ENCODE measurements around the gene MGST3.
"Not testable (repeated sequence)": the region's sequence is repeated elsewhere in the genome, so short reads cannot be mapped to it uniquely, and the experiment has no call there.

The MGST3 gene

GRCh38 chr1:165629848-165630628 is 996 bp upstream of the MGST3 start:
- DNase-seq, result no peak

- DNase-seq, result peak; percentile 78
Measured at GRCh38 chr1:165631342-165632151, 513 bp downstream of the MGST3 start.

DNA sequence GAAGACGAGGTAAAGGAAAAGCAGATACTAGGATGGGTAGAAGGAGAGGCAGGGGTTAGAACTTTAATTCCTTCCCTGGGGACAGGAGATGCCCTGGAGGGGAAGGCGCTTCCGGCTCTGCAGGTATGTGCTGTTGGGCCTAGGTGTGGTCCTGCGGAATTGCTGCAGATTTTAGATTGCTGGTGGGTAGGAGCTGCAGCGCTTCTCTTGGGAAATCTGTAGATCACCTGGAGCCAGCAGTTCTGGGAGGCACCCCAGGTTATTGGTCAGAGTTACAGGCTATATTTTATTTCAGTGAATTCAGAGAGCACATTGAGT is 1.1 kb downstream of the MGST3 start:
- no peak for DNase-seq

DNA sequence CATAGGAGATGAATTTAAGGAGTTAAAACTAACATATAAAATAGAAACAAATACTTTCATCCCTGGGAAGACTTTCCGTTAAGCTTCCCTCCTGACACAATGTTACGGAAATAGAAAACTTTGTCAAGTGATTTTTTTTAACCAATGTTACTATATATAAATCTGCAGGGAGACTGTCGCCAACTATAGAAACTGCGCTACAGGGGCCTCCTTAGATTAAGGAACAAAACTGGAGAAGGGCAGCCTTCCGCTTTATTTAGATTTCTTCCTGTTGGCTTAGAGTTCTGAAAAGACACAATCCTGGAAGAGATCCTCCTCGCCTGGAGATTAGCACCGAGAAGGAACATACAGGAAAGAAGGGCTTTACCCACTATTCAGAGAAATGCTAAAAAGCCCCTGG is 1.5 kb downstream of the MGST3 start:
- peak; percentile 71 for DNase-seq

DNA sequence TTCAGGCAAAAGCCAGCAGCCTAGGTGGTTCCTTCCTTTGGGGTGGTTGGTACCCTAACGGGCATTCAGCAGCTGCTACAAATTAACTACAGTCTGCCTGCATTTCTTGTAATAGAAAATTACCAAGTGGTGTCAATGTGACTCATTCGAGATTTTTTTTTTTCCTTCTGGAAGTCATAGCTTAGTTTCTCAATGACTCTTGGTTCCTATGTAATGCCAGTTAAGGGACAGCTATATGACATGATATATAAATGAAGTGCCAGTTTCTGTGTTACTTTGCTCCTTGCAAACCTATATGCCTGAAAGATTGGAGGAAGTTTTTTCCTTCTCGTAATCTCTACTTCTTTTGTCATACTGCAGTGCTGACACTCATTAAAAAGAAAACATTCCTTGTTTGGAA is 2.6 kb downstream of the MGST3 start:
- DNase-seq, result peak; percentile 65

- DNase-seq, result no peak
Measured at GRCh38 chr1:165634154-165634921, 3.3 kb downstream of the MGST3 start.

GRCh38 chr1:165635329-165635728 is 4.3 kb downstream of the MGST3 start:
- DNase-seq, result no peak

- no peak for DNase-seq
Measured at GRCh38 chr1:165635823-165636222, 4.8 kb downstream of the MGST3 start.

GRCh38 chr1:165637427-165637826 is 6.4 kb downstream of the MGST3 start:
- no peak for DNase-seq

- not testable (repeated sequence) for DNase-seq
Measured at GRCh38 chr1:165638211-165638610, 7.2 kb downstream of the MGST3 start.

GRCh38 chr1:165639821-165640623 is 9.0 kb downstream of the MGST3 start:
- no peak for DNase-seq

GRCh38 chr1:165641231-165641987 is 10.4 kb downstream of the MGST3 start:
- DNase-seq, result no peak

DNA sequence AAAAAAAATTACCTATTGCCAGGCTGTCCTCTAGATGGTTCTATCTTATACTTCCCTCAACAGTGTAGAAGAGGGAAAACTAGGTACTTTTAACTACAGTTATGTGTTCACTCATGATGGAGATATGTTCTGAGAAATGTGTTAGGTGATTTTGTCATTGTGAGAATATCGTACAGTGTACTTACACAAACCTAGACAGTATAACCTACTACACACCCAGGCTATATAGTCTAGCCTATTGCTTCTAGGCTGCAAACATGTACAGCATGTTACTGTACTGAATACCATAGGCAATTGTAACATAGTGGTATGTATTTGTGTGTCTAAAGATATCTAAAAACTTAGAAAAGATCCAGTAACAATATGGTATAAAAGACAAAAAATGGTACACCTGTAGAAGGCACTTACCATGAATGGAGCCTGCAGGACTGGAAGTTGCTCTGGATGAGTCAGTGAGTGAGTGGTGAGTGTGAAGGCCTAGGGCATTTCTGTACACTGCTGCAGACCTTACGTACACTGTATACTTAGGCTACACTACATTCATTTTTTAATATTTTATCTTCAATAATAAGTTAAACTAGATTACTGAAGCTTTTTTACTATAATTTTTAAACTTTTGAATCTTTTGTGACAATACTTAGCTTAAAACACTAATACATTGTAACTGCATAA is 13.2 kb downstream of the MGST3 start:
- no peak for DNase-seq

GRCh38 chr1:165645654-165646366 is 14.8 kb downstream of the MGST3 start:
- DNase-seq, result no peak

DNA sequence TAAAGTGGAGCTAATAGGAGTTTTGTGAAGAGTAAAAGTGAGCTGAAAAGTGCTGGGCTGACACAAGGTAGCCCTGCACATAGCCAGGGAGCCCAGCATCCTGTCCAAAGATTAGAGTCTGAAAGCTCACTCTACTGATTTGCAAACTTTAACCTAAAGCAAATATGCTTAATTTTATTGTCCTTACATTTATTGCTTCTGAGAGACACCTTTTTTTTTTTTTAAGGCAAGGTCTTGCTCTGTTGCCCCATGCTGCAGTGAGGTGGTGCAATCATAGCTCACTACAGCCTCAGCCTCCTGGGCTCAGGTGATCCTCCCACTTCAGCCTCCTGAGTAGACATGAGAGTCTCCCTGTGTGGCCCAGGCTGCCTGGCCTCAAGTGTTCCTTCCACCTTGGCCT is 16.5 kb downstream of the MGST3 start:
- DNase-seq, result no peak

DNA sequence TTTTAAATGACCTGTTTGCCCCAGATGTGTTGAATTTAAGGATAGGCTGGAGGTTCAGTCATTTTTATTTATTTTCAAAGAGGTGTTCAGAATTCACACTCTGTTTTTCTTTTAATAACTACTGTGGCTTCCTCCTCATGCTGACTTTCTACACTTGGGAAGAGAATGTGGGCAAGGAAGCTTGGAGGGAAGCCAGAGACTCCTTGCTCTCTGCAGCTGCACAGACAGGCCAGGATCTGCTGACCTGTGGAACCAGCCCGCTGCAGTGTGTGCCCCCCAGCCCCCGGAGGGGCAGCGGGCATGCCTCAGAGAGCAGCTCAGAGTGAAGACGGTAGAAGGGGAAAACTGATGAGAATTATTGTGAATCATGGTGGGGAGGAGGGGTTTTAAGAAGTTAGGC is 16.9 kb downstream of the MGST3 start:
- DNase-seq, result no peak

- DNase-seq, result no peak
Measured at GRCh38 chr1:165648919-165649572, 18.0 kb downstream of the MGST3 start.

- DNase-seq, result no peak
Measured at GRCh38 chr1:165650981-165651625, 20.1 kb downstream of the MGST3 start.

- DNase-seq, result not testable (repeated sequence)
Measured at GRCh38 chr1:165658766-165659580, 27.9 kb downstream of the MGST3 start.
